ENCODE data around the gene TRAF7.

The TRAF7 gene

GRCh38 chr16:2150418-2151187 lies 5.0 kb upstream of the TRAF7 start:
- H3K9ac ChIP-seq (ENCODE audit: low read depth, low read length): peak overlapping the region; percentile 100
- no peaks in the 10 kb centered on the region for H3K9me3 ChIP-seq (ENCODE audit: insufficient read depth, low read depth, low read length)
- 9% methylated on average over 16 of the region's 18 CpGs for WGBS
- H3K4me1 ChIP-seq (ENCODE audit: insufficient read depth, low read length): peaks cover 18% of the 10 kb centered on the region
- peaks cover 35% of the 10 kb centered on the region for H3K36me3 ChIP-seq (ENCODE audit: insufficient read depth, low read length)
- peak overlapping the region; percentile 56; the same call in 1 of the 2 replicates for H3K4me3 ChIP-seq (ENCODE audit: low read length)
- H3K27me3 ChIP-seq (ENCODE audit: insufficient read depth, low read length): no peaks in the 10 kb centered on the region; the same call in 1 of the 2 replicates
- peak overlapping the region; percentile 8; the same call in 1 of the 2 replicates for H3K27ac ChIP-seq (ENCODE audit: low read depth, low read length)

GRCh38 chr16:2151188-2152091 lies 4.1 kb upstream of the TRAF7 start:
- Histone ChIP-seq H3K9me3 (ENCODE audit: insufficient read depth, low read depth, low read length) (no peaks in the 10 kb centered on the region), H3K4me3 (ENCODE audit: low read length) (0 out of 2 replicates have a peak overlapping the region, but pooled peaks have one; percentile 94), H3K27ac (ENCODE audit: low read depth, low read length) (peak overlapping the region; percentile 93), H3K27me3 (ENCODE audit: insufficient read depth, low read length) (no peaks in the 10 kb centered on the region; the same call in 1 of the 2 replicates), H3K36me3 (ENCODE audit: insufficient read depth, low read length) (peaks cover 35% of the 10 kb centered on the region), H3K4me1 (ENCODE audit: insufficient read depth, low read length) (peaks cover 18% of the 10 kb centered on the region), H3K9ac (ENCODE audit: low read depth, low read length) (peak overlapping the region; percentile 100)
- 61% methylated on average over 13 of the region's 13 CpGs for WGBS

- peak overlapping the region; percentile 94 for H3K4me3 ChIP-seq (ENCODE audit: low read length)
- H3K4me1 ChIP-seq (ENCODE audit: insufficient read depth, low read length): peaks cover 18% of the 10 kb centered on the region
- no peaks in the 10 kb centered on the region for H3K9me3 ChIP-seq (ENCODE audit: insufficient read depth, low read depth, low read length)
- H3K27me3 ChIP-seq (ENCODE audit: insufficient read depth, low read length): no peaks in the 10 kb centered on the region; the same call in 1 of the 2 replicates
- H3K27ac ChIP-seq (ENCODE audit: low read depth, low read length): peak overlapping the region; percentile 93
- 36% methylated on average over 25 of the region's 25 CpGs for WGBS
- peak overlapping the region; percentile 100 for H3K9ac ChIP-seq (ENCODE audit: low read depth, low read length)
- peaks cover 35% of the 10 kb centered on the region for H3K36me3 ChIP-seq (ENCODE audit: insufficient read depth, low read length)
Measured at GRCh38 chr16:2152695-2153506, 2.7 kb upstream of the TRAF7 start.

- peak overlapping the region; percentile 94 for H3K4me3 ChIP-seq (ENCODE audit: low read length)
- peaks cover 22% of the 10 kb centered on the region for H3K4me1 ChIP-seq (ENCODE audit: insufficient read depth, low read length)
- H3K27me3 ChIP-seq (ENCODE audit: insufficient read depth, low read length): no peaks in the 10 kb centered on the region
- H3K9ac ChIP-seq (ENCODE audit: low read depth, low read length): peak overlapping the region; percentile 100
- peaks cover 35% of the 10 kb centered on the region for H3K36me3 ChIP-seq (ENCODE audit: insufficient read depth, low read length)
- WGBS: under 1% methylated on average over 23 of the region's 23 CpGs
- no peaks in the 10 kb centered on the region for H3K9me3 ChIP-seq (ENCODE audit: insufficient read depth, low read depth, low read length)
- peak overlapping the region; percentile 93 for H3K27ac ChIP-seq (ENCODE audit: low read depth, low read length)
Measured at GRCh38 chr16:2154533-2155090, 970 bp upstream of the TRAF7 start.

- H3K27me3 ChIP-seq (ENCODE audit: insufficient read depth, low read length): no peaks in the 10 kb centered on the region
- WGBS: 7% methylated on average over 45 of the region's 47 CpGs
- H3K9me3 ChIP-seq (ENCODE audit: insufficient read depth, low read depth, low read length): no peaks in the 10 kb centered on the region
- peak overlapping the region; percentile 53 for H3K27ac ChIP-seq (ENCODE audit: low read depth, low read length)
- peaks cover 35% of the 10 kb centered on the region for H3K36me3 ChIP-seq (ENCODE audit: insufficient read depth, low read length)
- H3K4me1 ChIP-seq (ENCODE audit: insufficient read depth, low read length): peaks cover 21% of the 10 kb centered on the region
- H3K9ac ChIP-seq (ENCODE audit: low read depth, low read length): peak overlapping the region; percentile 88
- H3K4me3 ChIP-seq (ENCODE audit: low read length): peak overlapping the region; percentile 71
Measured at GRCh38 chr16:2155977-2156848, 631 bp downstream of the TRAF7 start.

GRCh38 chr16:2156849-2157224 lies 1.3 kb downstream of the TRAF7 start:
- H3K27me3 ChIP-seq (ENCODE audit: insufficient read depth, low read length): no peaks in the 10 kb centered on the region
- H3K27ac ChIP-seq (ENCODE audit: low read depth, low read length): no peak overlapping the region
- H3K4me3 ChIP-seq (ENCODE audit: low read length): peak overlapping the region; percentile 71
- peaks cover 32% of the 10 kb centered on the region for H3K36me3 ChIP-seq (ENCODE audit: insufficient read depth, low read length)
- 76% methylated on average over 5 of the region's 5 CpGs for WGBS
- peak overlapping the region; percentile 88 for H3K9ac ChIP-seq (ENCODE audit: low read depth, low read length)
- H3K9me3 ChIP-seq (ENCODE audit: insufficient read depth, low read depth, low read length): no peaks in the 10 kb centered on the region
- peaks cover 21% of the 10 kb centered on the region for H3K4me1 ChIP-seq (ENCODE audit: insufficient read depth, low read length)

- Histone ChIP-seq H3K27ac (ENCODE audit: low read depth, low read length) (no peak overlapping the region), H3K4me1 (ENCODE audit: insufficient read depth, low read length) (peaks cover 17% of the 10 kb centered on the region), H3K27me3 (ENCODE audit: insufficient read depth, low read length) (no peaks in the 10 kb centered on the region), H3K36me3 (ENCODE audit: insufficient read depth, low read length) (peaks cover 23% of the 10 kb centered on the region), H3K9me3 (ENCODE audit: insufficient read depth, low read depth, low read length) (no peaks in the 10 kb centered on the region), H3K9ac (ENCODE audit: low read depth, low read length) (peak overlapping the region; percentile 88; the same call in 1 of the 2 replicates), H3K4me3 (ENCODE audit: low read length) (0 out of 2 replicates have a peak overlapping the region, but pooled peaks have one; percentile 71)
- 93% methylated on average over 27 of the region's 27 CpGs for WGBS
Measured at GRCh38 chr16:2157480-2158261, 2.1 kb downstream of the TRAF7 start.

- WGBS: 96% methylated on average over 15 of the region's 15 CpGs
- no peak overlapping the region for H3K27ac ChIP-seq (ENCODE audit: low read depth, low read length)
- no peaks in the 10 kb centered on the region for H3K27me3 ChIP-seq (ENCODE audit: insufficient read depth, low read length)
- peaks cover 18% of the 10 kb centered on the region for H3K36me3 ChIP-seq (ENCODE audit: insufficient read depth, low read length)
- peak overlapping the region; percentile 33; the same call in 1 of the 2 replicates for H3K9ac ChIP-seq (ENCODE audit: low read depth, low read length)
- no peaks in the 10 kb centered on the region for H3K9me3 ChIP-seq (ENCODE audit: insufficient read depth, low read depth, low read length)
- peaks cover 13% of the 10 kb centered on the region for H3K4me1 ChIP-seq (ENCODE audit: insufficient read depth, low read length)
- H3K4me3 ChIP-seq (ENCODE audit: low read length): no peak overlapping the region
Measured at GRCh38 chr16:2158262-2158638, 2.7 kb downstream of the TRAF7 start.

- peak overlapping the region; percentile 52 for H3K9ac ChIP-seq (ENCODE audit: low read depth, low read length)
- peaks cover 13% of the 10 kb centered on the region; the same call in 1 of the 2 replicates for H3K4me1 ChIP-seq (ENCODE audit: insufficient read depth, low read length)
Measured at GRCh38 chr16:2159175-2159838, 3.7 kb downstream of the TRAF7 start.

More at GRCh38 chr16:2159175-2159838, 3.7 kb downstream of the TRAF7 start:
- Histone ChIP-seq H3K27me3 (ENCODE audit: insufficient read depth, low read length) (no peaks in the 10 kb centered on the region), H3K4me3 (ENCODE audit: low read length) (no peak overlapping the region), H3K9me3 (ENCODE audit: insufficient read depth, low read depth, low read length) (no peaks in the 10 kb centered on the region), H3K36me3 (ENCODE audit: insufficient read depth, low read length) (peaks cover 10% of the 10 kb centered on the region), H3K27ac (ENCODE audit: low read depth, low read length) (peak overlapping the region; percentile 30; the same call in 1 of the 2 replicates)
- 83% methylated on average over 24 of the region's 24 CpGs for WGBS
